SK-N-SH (cell line): ENCODE data around the gene MBP. TPM values are rescaled to one million over a fixed set of nuclear protein-coding genes. Genes with fewer than 3 reads are reported as not detected.

Source experiments
- CTCF ChIA-PET: fragments of 300-600, 350-600 bp; formaldehyde crosslinking; extraction: SDS; loops from one replicate; lab custom pipeline; 2021; lab: Yijun Ruan, JAX
- POLR2A ChIA-PET: fragments of 350-600 bp; sonication (Branson Sonifier 250); formaldehyde crosslinking; extraction: SDS; loops from one replicate; lab custom pipeline; 2020; ENCODE audit warnings: antibody characterized with exemption, inconsistent platforms; lab: Yijun Ruan, JAX
- DNase-seq: peaks from one replicate; pipeline ENCODE4 v3.0.0; 2012
- H2AFZ ChIP-seq: fragments of 200-600 bp; sonication (generic); 2 replicates; pipeline ENCODE4 v1.8.1; 2016; ENCODE audit warnings: antibody characterized with exemption, mild to moderate bottlenecking, low read depth
- H3F3A ChIP-seq: fragments of 200-600 bp; sonication (generic); replicated peaks from 2 replicates; pipeline ENCODE3; 2016; ENCODE audit warnings: antibody characterized with exemption, mild to moderate bottlenecking; ENCODE audit not compliant: insufficient read depth
- H3K27ac ChIP-seq, 2 experiments: fragments of 200-500 bp in 1 of 2; fragments of 200-600 bp in 1 of 2; sonication (Bioruptor generic) in 1 of 2; sonication (generic), shearing (Covaris generic) in 1 of 2; 2 replicates each; pipeline versions ENCODE4 v1.5.1 to v1.6.1; 2014 to 2016; ENCODE audit warnings: low read depth in 2 of 2, inconsistent platforms in 1 of 2, low read length in 1 of 2, mild to moderate bottlenecking in 1 of 2, mixed read lengths in 1 of 2
- H3K27me3 ChIP-seq: fragments of 200-600 bp; sonication (generic), shearing (Covaris generic); 2 replicates; pipeline ENCODE4 v1.6.1; 2016; ENCODE audit warnings: mixed run types; ENCODE audit not compliant: insufficient read depth
- H3K36me3 ChIP-seq, 2 experiments: fragments of 200-500 bp in 1 of 2; fragments of 200-600 bp in 1 of 2; sonication (Bioruptor generic) in 1 of 2; sonication (generic) in 1 of 2; replicated peaks in 1 of 2; 2 replicates each; pipeline versions ENCODE3 to v1.5.1; 2014 to 2016; ENCODE audit warnings: low read length in 1 of 2, mild to moderate bottlenecking in 1 of 2; ENCODE audit not compliant: insufficient read depth in 2 of 2, control insufficient read depth in 1 of 2
- H3K4me1 ChIP-seq, 2 experiments: fragments of 200-500 bp in 1 of 2; fragments of 200-600 bp in 1 of 2; sonication (Bioruptor generic) in 1 of 2; sonication (generic), shearing (Covaris generic) in 1 of 2; 2 replicates each; pipeline versions ENCODE4 v1.5.1 to v1.6.1; 2014 to 2016; ENCODE audit warnings: low read depth in 1 of 2, low read length in 1 of 2, mixed run types in 1 of 2; ENCODE audit not compliant: insufficient read depth in 2 of 2, control insufficient read depth in 1 of 2
- H3K4me2 ChIP-seq: fragments of 200-600 bp; sonication (generic), shearing (Covaris generic); 2 replicates; pipeline ENCODE4 v1.6.1; 2017; ENCODE audit warnings: mixed run types
- H3K4me3 ChIP-seq, 2 experiments: fragments of 200-500 bp in 1 of 2; fragments of 200-600 bp in 1 of 2; sonication (Bioruptor generic) in 1 of 2; sonication (generic), shearing (Covaris generic) in 1 of 2; 2 replicates each; pipeline versions ENCODE4 v1.5.1 to v1.8.1; 2014 to 2016; ENCODE audit warnings: low read depth in 2 of 2, inconsistent platforms in 1 of 2, low read length in 1 of 2, mild to moderate bottlenecking in 1 of 2, mixed read lengths in 1 of 2, moderate library complexity in 1 of 2
- H3K79me2 ChIP-seq: fragments of 200-600 bp; sonication (generic); 2 replicates; pipeline ENCODE4 v1.8.1; 2017; ENCODE audit warnings: mild to moderate bottlenecking; ENCODE audit not compliant: insufficient read depth
- H3K9ac ChIP-seq: fragments of 200-600 bp; sonication (generic); 2 replicates; pipeline ENCODE4 v1.6.1; 2017; ENCODE audit warnings: mixed run types
- H3K9me2 ChIP-seq: fragments of 200-600 bp; sonication (generic); 2 replicates; pipeline ENCODE4 v1.6.1; 2017; ENCODE audit warnings: mixed run types
- H3K9me3 ChIP-seq: fragments of 200-600 bp; sonication (generic); 2 replicates; pipeline ENCODE4 v1.6.1; 2017; ENCODE audit warnings: mixed run types, mild to moderate bottlenecking, moderate library complexity
- H4K20me1 ChIP-seq: fragments of 200-600 bp; sonication (generic); 2 replicates; pipeline ENCODE4 v1.6.1; 2017; ENCODE audit warnings: mild to moderate bottlenecking, mixed run types; ENCODE audit not compliant: insufficient read depth
- EP300 ChIP-seq, 2 experiments: IDR thresholded peaks; 2 replicates each; pipeline versions ENCODE4 v1.4.0 to v1.6.1; 2012; ENCODE audit warnings: borderline replicate concordance in 1 of 2, low read depth in 1 of 2, low read length in 1 of 2
- EZH2phosphoT487 ChIP-seq: fragments of 200-600 bp; sonication (generic); IDR thresholded peaks from 2 replicates; pipeline ENCODE4 v1.6.1; 2017; ENCODE audit warnings: low read depth, mixed run types, mild to moderate bottlenecking, antibody characterized with exemption, moderate library complexity, borderline replicate concordance
- FOSL2 ChIP-seq: IDR thresholded peaks from 2 replicates; pipeline ENCODE4 v1.4.0; 2012; ENCODE audit warnings: low read depth, mild to moderate bottlenecking, moderate library complexity, borderline replicate concordance
- FOXJ3 ChIP-seq: sonication (generic); formaldehyde crosslinking; IDR thresholded peaks from 2 replicates; pipeline ENCODE4 v1.5.1; 2020; ENCODE audit warnings: mild to moderate bottlenecking, missing genetic modification reagents
- GABPA ChIP-seq: IDR thresholded peaks from 2 replicates; pipeline ENCODE4 v1.4.0; 2012; ENCODE audit warnings: low read depth, mild to moderate bottlenecking
- GATA2 ChIP-seq: sonication (generic); formaldehyde crosslinking; IDR thresholded peaks from 2 replicates; pipeline ENCODE4 v1.5.0; 2020; ENCODE audit warnings: mild to moderate bottlenecking, missing genetic modification reagents
- JUND ChIP-seq: IDR thresholded peaks from 2 replicates; pipeline ENCODE4 v1.4.0; 2012
- MXI1 ChIP-seq: IDR thresholded peaks from 2 replicates; pipeline ENCODE4 v1.6.1; 2012; ENCODE audit warnings: mild to moderate bottlenecking, low read depth, low read length, improper control_type of control experiment
- NFIC ChIP-seq: IDR thresholded peaks from 2 replicates; pipeline ENCODE4 v1.4.0; 2012; ENCODE audit warnings: borderline replicate concordance
- NRF1 ChIP-seq: IDR thresholded peaks from 2 replicates; pipeline ENCODE4 v1.6.1; 2012; ENCODE audit warnings: low read depth, mild to moderate bottlenecking, low read length
- RAD21 ChIP-seq: IDR thresholded peaks from 2 replicates; pipeline ENCODE4 v1.6.1; 2012; ENCODE audit warnings: mild to moderate bottlenecking, low read length
- RCOR1 ChIP-seq: fragments of 150-350 bp; IDR thresholded peaks from 2 replicates; pipeline ENCODE4 v1.6.1; 2017; ENCODE audit warnings: antibody characterized with exemption, low read length
- RFX5 ChIP-seq: IDR thresholded peaks from 2 replicates; pipeline ENCODE4 v1.6.1; 2012; ENCODE audit warnings: mild to moderate bottlenecking, improper control_type of control experiment, low read length
- SIN3A ChIP-seq: IDR thresholded peaks from 2 replicates; pipeline ENCODE4 v1.6.1; 2012; ENCODE audit warnings: low read depth, mild to moderate bottlenecking, low read length, moderate library complexity, borderline replicate concordance
- SMC3 ChIP-seq: IDR thresholded peaks from 2 replicates; pipeline ENCODE4 v1.6.1; 2012; ENCODE audit warnings: low read depth, low read length, improper control_type of control experiment
- TAF1 ChIP-seq: IDR thresholded peaks from 2 replicates; pipeline ENCODE4 v1.6.1; 2012; ENCODE audit warnings: low read depth, mild to moderate bottlenecking, low read length, moderate library complexity, borderline replicate concordance
- TCF12 ChIP-seq: IDR thresholded peaks from 2 replicates; pipeline ENCODE4 v1.4.0; 2012
- TEAD4 ChIP-seq: IDR thresholded peaks from 2 replicates; pipeline ENCODE4 v1.4.0; 2012; ENCODE audit warnings: mild to moderate bottlenecking, borderline replicate concordance; ENCODE audit not compliant: insufficient read depth
- YY1 ChIP-seq: IDR thresholded peaks from 2 replicates; pipeline ENCODE4 v1.4.0; 2012; ENCODE audit warnings: low read depth, mild to moderate bottlenecking
- ZBTB33 ChIP-seq: IDR thresholded peaks from 2 replicates; pipeline ENCODE4 v1.4.0; 2012; ENCODE audit warnings: low read depth, borderline replicate concordance
- WGBS: methylation state at CpG from one replicate; pipeline ENCODE4 v1.1.6; 2017; ENCODE audit warnings: low lambda C conversion rate; 5-methylcytosine and 5-hydroxymethylcytosine counted together
- polyA plus RNA-seq, 3 experiments: library from polyadenylated mRNA; depleted of rRNA; stranded (reverse); fragments of >200 nt; gene quantifications; 2 replicates each; pipeline ENCODE4 v1.2.3, GENCODE V29; 2012
- TF ChIP-seq, protein P1 (sequence below): fragments of 150-350 bp; IDR thresholded peaks from 2 replicates; pipeline ENCODE4 v1.6.1; 2017; ENCODE audit warnings: antibody characterized with exemption, low read length, low read depth, borderline replicate concordance

Gene MBP
- polyA plus RNA-seq, 1 of the 3 experiments (the other 2 are of a cell fraction) = 1.6 TPM

DNA sequence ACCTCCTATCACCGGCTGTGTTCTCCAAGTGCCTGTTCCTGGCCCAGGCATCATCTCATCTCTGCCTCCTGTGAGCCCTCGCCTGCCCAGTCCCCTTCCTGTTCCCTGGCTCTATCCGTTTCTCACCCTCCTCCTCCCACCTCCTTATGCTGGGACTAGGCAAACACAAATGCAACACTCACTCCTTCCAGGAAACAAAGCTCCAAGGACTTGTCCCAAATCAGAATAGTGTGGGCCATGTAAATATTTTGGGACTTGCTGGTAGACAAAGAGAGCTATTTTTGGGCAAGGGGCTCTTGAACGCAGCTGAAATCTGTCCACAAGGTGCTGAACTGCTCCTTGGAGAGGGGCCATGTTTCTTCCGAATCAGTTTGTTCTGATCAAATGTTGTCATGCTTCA is 25.3 kb downstream of the MBP start (continued):
- no peak for TF ChIP-seq GABPA

- Histone ChIP-seq H3K36me3 (no peaks in the 10 kb centered on the region), H3K27ac (no peak overlapping the region), H3K4me1 (peaks cover 25 to 30% of the 10 kb centered on the region in 2 experiments), H3F3A (peaks cover 26% of the 10 kb centered on the region), H2AFZ (no peak overlapping the region), H3K9me2 (no peaks in the 10 kb centered on the region), H4K20me1 (no peaks in the 10 kb centered on the region), H3K4me2 (no peak overlapping the region), H3K9me3 (no peaks in the 10 kb centered on the region), H3K4me3 (no peak overlapping the region), H3K27me3 (no peaks in the 10 kb centered on the region), H3K79me2 (no peaks in the 10 kb centered on the region), H3K9ac (no peak overlapping the region)
- WGBS = 94% methylated on average over 15 of the region's 15 CpGs
- TF ChIP-seq JUND (no peak), SMC3 (no peak), TEAD4 (no peak), RFX5 (no peak), SIN3A (no peak), EZH2phosphoT487 (no peak), RCOR1 (no peak), NRF1 (no peak), TCF12 (no peak), EP300 (IDR thresholded peaks at IDR 0.05; ENCODE audit: borderline replicate concordance in 1 of 2, low read depth in 1 of 2, low read length in 1 of 2) (no peak), GATA2 (CRISPR knock-in tag) (no peak), TAF1 (no peak), FOXJ3 (CRISPR knock-in tag) (no peak), MXI1 (no peak), RAD21 (no peak), FOSL2 (no peak)
- TF ChIP-seq, protein P1, sequence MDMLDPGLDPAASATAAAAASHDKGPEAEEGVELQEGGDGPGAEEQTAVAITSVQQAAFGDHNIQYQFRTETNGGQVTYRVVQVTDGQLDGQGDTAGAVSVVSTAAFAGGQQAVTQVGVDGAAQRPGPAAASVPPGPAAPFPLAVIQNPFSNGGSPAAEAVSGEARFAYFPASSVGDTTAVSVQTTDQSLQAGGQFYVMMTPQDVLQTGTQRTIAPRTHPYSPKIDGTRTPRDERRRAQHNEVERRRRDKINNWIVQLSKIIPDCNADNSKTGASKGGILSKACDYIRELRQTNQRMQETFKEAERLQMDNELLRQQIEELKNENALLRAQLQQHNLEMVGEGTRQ = no peak
- ChIA-PET CTCF (no interaction called here), POLR2A (no interaction called here)
- no peak for DNase-seq
Measured at GRCh38 chr18:77106331-77106730, 26.3 kb downstream of the MBP start.

DNA sequence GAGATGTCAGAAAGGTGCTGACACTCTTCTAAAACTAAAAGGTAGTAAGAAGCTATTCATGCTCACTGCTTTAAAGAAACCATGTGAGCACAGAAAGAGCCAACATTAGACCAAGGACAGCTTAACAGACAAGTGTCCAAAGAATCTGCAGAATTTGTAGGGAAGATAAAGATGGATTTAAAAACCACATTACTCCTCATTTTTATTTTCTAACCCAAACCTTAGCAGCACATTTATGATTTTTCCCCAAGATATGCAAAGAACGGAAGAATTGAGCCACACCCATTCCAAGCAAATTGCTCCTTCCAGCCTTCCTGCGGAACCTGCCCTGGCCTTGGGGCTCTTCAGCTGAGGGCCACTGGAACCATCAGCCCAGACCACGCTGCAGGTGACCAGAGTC is 26.9 kb downstream of the MBP start:
- Histone ChIP-seq H3K9me3 (no peaks in the 10 kb centered on the region), H4K20me1 (no peaks in the 10 kb centered on the region), H3F3A (peaks cover 32% of the 10 kb centered on the region), H3K27ac (no peak overlapping the region), H3K9ac (no peak overlapping the region), H3K27me3 (no peaks in the 10 kb centered on the region), H3K36me3 (no peaks in the 10 kb centered on the region), H2AFZ (no peak overlapping the region), H3K4me1 (peaks cover 30 to 36% of the 10 kb centered on the region in 2 experiments), H3K79me2 (no peaks in the 10 kb centered on the region), H3K9me2 (no peaks in the 10 kb centered on the region), H3K4me3 (no peak overlapping the region), H3K4me2 (no peak overlapping the region)
- POLR2A ChIA-PET = no interaction called here
- TF ChIP-seq FOSL2 (no peak), ZBTB33 (no peak), YY1 (no peak), TCF12 (no peak), NFIC (no peak)
- no peak for DNase-seq
- WGBS = 96% methylated on average over 3 of the region's 3 CpGs
- CTCF ChIA-PET = no interaction called here
